Measurements from ENCODE around the gene KLHL2.

Gene KLHL2

GRCh38 chr4:165294907-165295306 lies 87.5 kb downstream of the KLHL2 start:
- peaks cover 10% of the 10 kb centered on the region for H3K4me1 ChIP-seq (ENCODE audit: control insufficient read depth, insufficient read depth, low read length)
- H3K27me3 ChIP-seq (replicated peaks; ENCODE audit: control insufficient read depth, insufficient read depth, low read length), result no peaks in the 10 kb centered on the region
- no peak overlapping the region for H3K4me3 ChIP-seq (ENCODE audit: low read length)
- H3K36me3 ChIP-seq (ENCODE audit: control insufficient read depth, insufficient read depth, low read length, severe bottlenecking), result peaks cover 10% of the 10 kb centered on the region
- no peaks in the 10 kb centered on the region for H3K9me3 ChIP-seq (ENCODE audit: control insufficient read depth, low read length)
- no peak overlapping the region for H3K9ac ChIP-seq (ENCODE audit: low read length)
- no peak for DNase-seq (ENCODE audit: low read depth)

GRCh38 chr4:165297626-165298025 lies 90.3 kb downstream of the KLHL2 start:
- Histone ChIP-seq H3K4me3 (ENCODE audit: low read length) (no peak overlapping the region), H3K9me3 (ENCODE audit: control insufficient read depth, low read length) (no peaks in the 10 kb centered on the region), H3K4me1 (ENCODE audit: control insufficient read depth, insufficient read depth, low read length) (peaks cover 16% of the 10 kb centered on the region), H3K9ac (ENCODE audit: low read length) (no peak overlapping the region), H3K36me3 (ENCODE audit: control insufficient read depth, insufficient read depth, low read length, severe bottlenecking) (peaks cover 10% of the 10 kb centered on the region), H3K27me3 (replicated peaks; ENCODE audit: control insufficient read depth, insufficient read depth, low read length) (no peaks in the 10 kb centered on the region)
- DNase-seq (ENCODE audit: low read depth), result no peak

- Histone ChIP-seq H3K36me3 (ENCODE audit: control insufficient read depth, insufficient read depth, low read length, severe bottlenecking) (peaks cover 10% of the 10 kb centered on the region), H3K9ac (ENCODE audit: low read length) (no peak overlapping the region), H3K27me3 (replicated peaks; ENCODE audit: control insufficient read depth, insufficient read depth, low read length) (no peaks in the 10 kb centered on the region), H3K4me1 (ENCODE audit: control insufficient read depth, insufficient read depth, low read length) (peaks cover 8% of the 10 kb centered on the region), H3K4me3 (ENCODE audit: low read length) (no peak overlapping the region), H3K9me3 (ENCODE audit: control insufficient read depth, low read length) (no peaks in the 10 kb centered on the region)
- DNase-seq (ENCODE audit: low read depth), result no peak
Measured at GRCh38 chr4:165299399-165300060, 92.2 kb downstream of the KLHL2 start.

GRCh38 chr4:165301833-165302232 lies 94.5 kb downstream of the KLHL2 start:
- Histone ChIP-seq H3K36me3 (ENCODE audit: control insufficient read depth, insufficient read depth, low read length, severe bottlenecking) (peaks cover 10% of the 10 kb centered on the region), H3K4me1 (ENCODE audit: control insufficient read depth, insufficient read depth, low read length) (peaks cover 5% of the 10 kb centered on the region), H3K4me3 (ENCODE audit: low read length) (peak overlapping the region; percentile 80), H3K27me3 (replicated peaks; ENCODE audit: control insufficient read depth, insufficient read depth, low read length) (no peaks in the 10 kb centered on the region), H3K9ac (ENCODE audit: low read length) (peak overlapping the region; percentile 77), H3K9me3 (ENCODE audit: control insufficient read depth, low read length) (no peaks in the 10 kb centered on the region)
- DNase-seq (ENCODE audit: low read depth), result peak; percentile 60

- no peak for DNase-seq (ENCODE audit: low read depth)
- H3K9ac ChIP-seq (ENCODE audit: low read length), result no peak overlapping the region
- H3K36me3 ChIP-seq (ENCODE audit: control insufficient read depth, insufficient read depth, low read length, severe bottlenecking), result peaks cover 6% of the 10 kb centered on the region
- H3K9me3 ChIP-seq (ENCODE audit: control insufficient read depth, low read length), result no peaks in the 10 kb centered on the region
- H3K4me3 ChIP-seq (ENCODE audit: low read length), result no peak overlapping the region
- peaks cover 9% of the 10 kb centered on the region for H3K4me1 ChIP-seq (ENCODE audit: control insufficient read depth, insufficient read depth, low read length)
- H3K27me3 ChIP-seq (replicated peaks; ENCODE audit: control insufficient read depth, insufficient read depth, low read length), result no peaks in the 10 kb centered on the region
Measured at GRCh38 chr4:165302658-165303057, 95.3 kb downstream of the KLHL2 start.

- Histone ChIP-seq H3K36me3 (ENCODE audit: control insufficient read depth, insufficient read depth, low read length, severe bottlenecking) (no peaks in the 10 kb centered on the region), H3K27me3 (replicated peaks; ENCODE audit: control insufficient read depth, insufficient read depth, low read length) (no peaks in the 10 kb centered on the region), H3K9me3 (ENCODE audit: control insufficient read depth, low read length) (no peaks in the 10 kb centered on the region), H3K4me1 (ENCODE audit: control insufficient read depth, insufficient read depth, low read length) (peaks cover 32% of the 10 kb centered on the region), H3K4me3 (ENCODE audit: low read length) (peak overlapping the region; percentile 51), H3K9ac (ENCODE audit: low read length) (peak overlapping the region; percentile 31)
- DNase-seq (ENCODE audit: low read depth), result peak; percentile 45
Measured at GRCh38 chr4:165308166-165308565, 100.8 kb downstream of the KLHL2 start.

- Histone ChIP-seq H3K9me3 (ENCODE audit: control insufficient read depth, low read length) (no peaks in the 10 kb centered on the region), H3K27me3 (replicated peaks; ENCODE audit: control insufficient read depth, insufficient read depth, low read length) (no peaks in the 10 kb centered on the region), H3K9ac (ENCODE audit: low read length) (peak overlapping the region; percentile 31), H3K4me3 (ENCODE audit: low read length) (peak overlapping the region; percentile 51), H3K36me3 (ENCODE audit: control insufficient read depth, insufficient read depth, low read length, severe bottlenecking) (no peaks in the 10 kb centered on the region), H3K4me1 (ENCODE audit: control insufficient read depth, insufficient read depth, low read length) (peaks cover 32% of the 10 kb centered on the region)
- DNase-seq (ENCODE audit: low read depth), result peak; percentile 32
Measured at GRCh38 chr4:165308606-165309005, 101.2 kb downstream of the KLHL2 start.

GRCh38 chr4:165309456-165309855 lies 102.1 kb downstream of the KLHL2 start:
- Histone ChIP-seq H3K36me3 (ENCODE audit: control insufficient read depth, insufficient read depth, low read length, severe bottlenecking) (peaks cover 4% of the 10 kb centered on the region), H3K4me3 (ENCODE audit: low read length) (no peak overlapping the region), H3K9ac (ENCODE audit: low read length) (peak overlapping the region; percentile 31), H3K9me3 (ENCODE audit: control insufficient read depth, low read length) (no peaks in the 10 kb centered on the region), H3K4me1 (ENCODE audit: control insufficient read depth, insufficient read depth, low read length) (peaks cover 32% of the 10 kb centered on the region), H3K27me3 (replicated peaks; ENCODE audit: control insufficient read depth, insufficient read depth, low read length) (no peaks in the 10 kb centered on the region)
- no peak for DNase-seq (ENCODE audit: low read depth)

GRCh38 chr4:165312506-165312905 lies 105.1 kb downstream of the KLHL2 start:
- Histone ChIP-seq H3K36me3 (ENCODE audit: control insufficient read depth, insufficient read depth, low read length, severe bottlenecking) (peaks cover 8% of the 10 kb centered on the region), H3K4me1 (ENCODE audit: control insufficient read depth, insufficient read depth, low read length) (peaks cover 30% of the 10 kb centered on the region), H3K27me3 (replicated peaks; ENCODE audit: control insufficient read depth, insufficient read depth, low read length) (no peaks in the 10 kb centered on the region), H3K9me3 (ENCODE audit: control insufficient read depth, low read length) (no peaks in the 10 kb centered on the region), H3K9ac (ENCODE audit: low read length) (no peak overlapping the region), H3K4me3 (ENCODE audit: low read length) (no peak overlapping the region)
- DNase-seq (ENCODE audit: low read depth), result peak; percentile 32

- Histone ChIP-seq H3K9me3 (ENCODE audit: control insufficient read depth, low read length) (no peaks in the 10 kb centered on the region), H3K36me3 (ENCODE audit: control insufficient read depth, insufficient read depth, low read length, severe bottlenecking) (peaks cover 6% of the 10 kb centered on the region), H3K4me3 (ENCODE audit: low read length) (no peak overlapping the region), H3K4me1 (ENCODE audit: control insufficient read depth, insufficient read depth, low read length) (no peaks in the 10 kb centered on the region), H3K27me3 (replicated peaks; ENCODE audit: control insufficient read depth, insufficient read depth, low read length) (no peaks in the 10 kb centered on the region), H3K9ac (ENCODE audit: low read length) (no peak overlapping the region)
- no peak for DNase-seq (ENCODE audit: low read depth)
Measured at GRCh38 chr4:165319030-165319429, 111.7 kb downstream of the KLHL2 start.

- H3K9me3 ChIP-seq (ENCODE audit: control insufficient read depth, low read length), result no peaks in the 10 kb centered on the region
- DNase-seq (ENCODE audit: low read depth), result no peak
- H3K27me3 ChIP-seq (replicated peaks; ENCODE audit: control insufficient read depth, insufficient read depth, low read length), result no peaks in the 10 kb centered on the region
Measured at GRCh38 chr4:165319509-165319908, 112.1 kb downstream of the KLHL2 start.

More at GRCh38 chr4:165319509-165319908, 112.1 kb downstream of the KLHL2 start:
- no peak overlapping the region for H3K9ac ChIP-seq (ENCODE audit: low read length)
- no peaks in the 10 kb centered on the region for H3K4me1 ChIP-seq (ENCODE audit: control insufficient read depth, insufficient read depth, low read length)
- peaks cover 4% of the 10 kb centered on the region for H3K36me3 ChIP-seq (ENCODE audit: control insufficient read depth, insufficient read depth, low read length, severe bottlenecking)
- no peak overlapping the region for H3K4me3 ChIP-seq (ENCODE audit: low read length)

Data from adipocyte (in vitro differentiated cells).